Natural killer cell (primary cell): ENCODE results near the gene KIF12. TPM values are rescaled to one million over a fixed set of nuclear protein-coding genes. Genes with fewer than 3 reads are reported as not detected.
A peak's percentile ranks its signal among the peaks of the same experiment; 100 is the strongest.

Experiments used
- ATAC-seq, 3 donors: fragments of 150-1000 bp in 2 of 3; fragments of 200-7000 bp in 1 of 3; cut with Tn5 transposase; 1 replicate in 1 of 3; 2 replicates in 2 of 3; pipeline ENCODE4 v1.10.0; 2021; ENCODE audit warnings: mild to moderate bottlenecking in 2 of 3, moderate library complexity in 2 of 3
- DNase-seq, 2 donors: peaks; one replicate each; pipeline versions ENCODE4 v3.0.0 to v3.0.0-alpha.2; 2013 to 2021; ENCODE audit warnings: mixed read lengths in 1 of 2
- H3K27ac ChIP-seq: one replicate; pipeline ENCODE4 v1.5.1; 2013; ENCODE audit warnings: mild to moderate bottlenecking, low read length
- H3K27me3 ChIP-seq: one replicate; pipeline ENCODE4 v1.6.1; 2013; ENCODE audit warnings: low read length; ENCODE audit not compliant: control insufficient read depth, insufficient read depth
- H3K36me3 ChIP-seq: one replicate; pipeline ENCODE4 v1.6.1; 2013; ENCODE audit warnings: low read length; ENCODE audit not compliant: control insufficient read depth, insufficient read depth
- H3K4me1 ChIP-seq: one replicate; pipeline ENCODE4 v1.6.1; 2013; ENCODE audit warnings: low read length; ENCODE audit not compliant: control insufficient read depth, insufficient read depth
- H3K4me3 ChIP-seq: one replicate; pipeline ENCODE4 v1.5.1; 2013; ENCODE audit warnings: low read length
- H3K9me3 ChIP-seq: one replicate; pipeline ENCODE4 v1.6.1; 2013; ENCODE audit warnings: low read length; ENCODE audit not compliant: control insufficient read depth, insufficient read depth
- H3K27ac Mint-ChIP-seq, 2 donors: one replicate each; pipeline ENCODE4 v1.8.0; 2022; ENCODE audit warnings: mild to moderate bottlenecking in 2 of 2, mixed read lengths in 2 of 2, moderate library complexity in 1 of 2
- H3K27me3 Mint-ChIP-seq, 2 donors: one replicate each; pipeline ENCODE4 v1.8.0; 2022; ENCODE audit warnings: low read depth in 2 of 2, mixed read lengths in 2 of 2
- H3K36me3 Mint-ChIP-seq: one replicate; pipeline ENCODE4 v1.8.0; 2022; ENCODE audit warnings: mixed read lengths
- H3K4me1 Mint-ChIP-seq, 2 donors: one replicate each; pipeline ENCODE4 v1.8.0; 2022; ENCODE audit warnings: mixed read lengths in 2 of 2
- H3K4me3 Mint-ChIP-seq: one replicate; pipeline ENCODE4 v1.8.0; 2022; ENCODE audit warnings: mild to moderate bottlenecking, moderate library complexity, mixed read lengths
- H3K9me3 Mint-ChIP-seq, 2 donors: one replicate each; pipeline ENCODE4 v1.8.0; 2022; ENCODE audit warnings: mixed read lengths in 2 of 2
- WGBS: methylation state at CpG from one replicate; pipeline ENCODE4 v1.1.7; 2013; ENCODE audit warnings: missing lambda C conversion rate; ENCODE audit not compliant: insufficient coverage; 5-methylcytosine and 5-hydroxymethylcytosine counted together
- intact Hi-C: fragments of 100-400 bp; cut with micrococcal nuclease; formaldehyde crosslinking; loops from one replicate; pipeline ENCODE4 v1.14.2; 2022
- total RNA-seq, 4 donors: library from RNA; stranded (reverse); fragments of 120-200 nt in 1 of 4; gene quantifications; one replicate each; pipeline versions ENCODE4 v1.2.3 to v1.2.4, GENCODE V29; 2013 to 2022
- TF ChIP-seq, protein P1 (sequence below): fragments of 200-600 bp; IDR thresholded peaks from one replicate; pipeline ENCODE4 v1.8.0; 2022; ENCODE audit warnings: antibody characterized with exemption

KIF12 gene
- total RNA-seq, 3 donors from 2014 or later (not counting 1 experiment from before 2014, with no cell fraction given): not detected

DNA sequence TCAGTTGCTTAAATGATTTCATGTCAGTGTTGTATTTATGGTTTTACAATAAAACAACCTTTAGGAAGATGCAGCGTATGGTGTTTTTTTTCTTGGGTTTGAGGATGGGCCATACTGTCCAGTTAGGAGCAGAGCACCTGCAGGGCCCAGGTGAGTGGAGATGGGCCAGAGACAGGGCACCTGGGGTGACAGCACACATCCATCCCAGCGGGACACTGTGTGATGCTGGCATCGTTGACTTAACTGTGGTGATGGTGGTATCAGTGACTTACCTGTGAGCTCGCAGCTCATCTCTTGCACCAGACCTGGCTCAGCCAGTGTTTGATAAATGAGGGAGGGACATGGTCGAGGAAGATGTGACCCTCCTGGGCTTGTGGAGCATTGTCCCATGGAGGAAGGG is 42.6 kb downstream of the KIF12 start:
- no peak overlapping the region for H3K4me3 Mint-ChIP-seq
- DNase-seq (no peak), ATAC-seq (peak in 1 of 3 donors; percentile 14)
- H3K4me1 Mint-ChIP-seq: no peaks in the 10 kb centered on the region
- H3K9me3 Mint-ChIP-seq: no peaks in the 10 kb centered on the region
- H3K36me3 Mint-ChIP-seq: no peaks in the 10 kb centered on the region
- 90% methylated on average over 5 of the region's 5 CpGs for WGBS
- TF ChIP-seq, protein P1, sequence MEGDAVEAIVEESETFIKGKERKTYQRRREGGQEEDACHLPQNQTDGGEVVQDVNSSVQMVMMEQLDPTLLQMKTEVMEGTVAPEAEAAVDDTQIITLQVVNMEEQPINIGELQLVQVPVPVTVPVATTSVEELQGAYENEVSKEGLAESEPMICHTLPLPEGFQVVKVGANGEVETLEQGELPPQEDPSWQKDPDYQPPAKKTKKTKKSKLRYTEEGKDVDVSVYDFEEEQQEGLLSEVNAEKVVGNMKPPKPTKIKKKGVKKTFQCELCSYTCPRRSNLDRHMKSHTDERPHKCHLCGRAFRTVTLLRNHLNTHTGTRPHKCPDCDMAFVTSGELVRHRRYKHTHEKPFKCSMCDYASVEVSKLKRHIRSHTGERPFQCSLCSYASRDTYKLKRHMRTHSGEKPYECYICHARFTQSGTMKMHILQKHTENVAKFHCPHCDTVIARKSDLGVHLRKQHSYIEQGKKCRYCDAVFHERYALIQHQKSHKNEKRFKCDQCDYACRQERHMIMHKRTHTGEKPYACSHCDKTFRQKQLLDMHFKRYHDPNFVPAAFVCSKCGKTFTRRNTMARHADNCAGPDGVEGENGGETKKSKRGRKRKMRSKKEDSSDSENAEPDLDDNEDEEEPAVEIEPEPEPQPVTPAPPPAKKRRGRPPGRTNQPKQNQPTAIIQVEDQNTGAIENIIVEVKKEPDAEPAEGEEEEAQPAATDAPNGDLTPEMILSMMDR: no peak
- Histone ChIP-seq H3K27ac (no peak overlapping the region), H3K4me3 (no peak overlapping the region), H3K36me3 (no peaks in the 10 kb centered on the region), H3K4me1 (no peaks in the 10 kb centered on the region), H3K9me3 (no peaks in the 10 kb centered on the region), H3K27me3 (no peaks in the 10 kb centered on the region)
- H3K27ac Mint-ChIP-seq: no peak overlapping the region
- intact Hi-C loops: no loop called here
- H3K27me3 Mint-ChIP-seq: no peaks in the 10 kb centered on the region

DNA sequence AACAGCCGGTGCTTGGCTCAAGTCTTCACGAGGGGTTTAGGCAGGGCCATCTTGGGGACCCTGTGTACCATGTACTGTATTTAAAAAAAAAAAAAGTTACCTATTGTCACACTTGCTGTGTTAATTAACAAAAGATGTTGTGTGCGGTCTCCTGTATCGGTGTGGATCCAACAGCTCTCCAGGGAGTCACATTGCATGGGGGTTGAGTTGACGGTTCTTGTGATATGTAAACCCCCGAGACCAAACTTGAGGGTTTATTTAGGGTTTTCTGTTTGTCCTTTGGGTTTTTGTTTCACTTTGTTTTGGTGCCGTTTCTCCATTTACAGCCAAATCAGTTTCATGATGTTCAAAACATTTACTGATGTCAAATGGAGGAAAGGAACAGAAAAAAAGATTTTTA is 43.2 kb downstream of the KIF12 start:
- H3K4me3 Mint-ChIP-seq: no peak overlapping the region
- no peak overlapping the region for H3K4me3 ChIP-seq
- H3K27me3 Mint-ChIP-seq: no peaks in the 10 kb centered on the region
- no peaks in the 10 kb centered on the region for H3K9me3 Mint-ChIP-seq
- TF ChIP-seq, protein P1: no peak
- no peaks in the 10 kb centered on the region for H3K4me1 Mint-ChIP-seq
- H3K9me3 ChIP-seq: no peaks in the 10 kb centered on the region
- no peaks in the 10 kb centered on the region for H3K4me1 ChIP-seq
- no peak for ATAC-seq
- H3K27me3 ChIP-seq: no peaks in the 10 kb centered on the region
- no peaks in the 10 kb centered on the region for H3K36me3 Mint-ChIP-seq
- H3K27ac ChIP-seq: no peak overlapping the region
- 79% methylated on average over 5 of the region's 7 CpGs for WGBS
- no peaks in the 10 kb centered on the region for H3K36me3 ChIP-seq
- no peak overlapping the region for H3K27ac Mint-ChIP-seq
- intact Hi-C loops: no loop called here
- no peak for DNase-seq

DNA sequence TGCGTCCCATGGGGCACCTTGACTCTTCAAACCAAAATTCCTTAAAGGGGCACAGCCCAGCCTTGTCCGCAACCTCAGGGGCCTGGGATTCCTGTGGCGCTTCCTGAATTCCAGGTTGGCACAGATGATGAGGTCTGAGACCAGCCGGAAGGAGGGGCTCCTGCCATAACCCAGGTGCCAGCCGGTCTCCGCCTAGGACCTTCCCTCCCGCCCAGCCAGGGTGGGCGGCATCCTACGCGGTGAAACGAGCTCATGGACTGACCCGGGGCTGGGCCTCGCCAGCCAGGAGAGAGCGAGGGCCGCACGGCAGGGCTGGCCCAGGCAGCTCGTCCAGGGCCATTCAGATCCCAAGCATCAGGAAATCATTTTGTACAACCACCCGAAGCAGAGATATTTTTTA is 44.0 kb downstream of the KIF12 start:
- ATAC-seq (no peak), DNase-seq (no peak)
- Mint-ChIP-seq H3K9me3 (no peaks in the 10 kb centered on the region), H3K36me3 (no peaks in the 10 kb centered on the region), H3K4me3 (no peak overlapping the region), H3K4me1 (no peaks in the 10 kb centered on the region), H3K27me3 (no peaks in the 10 kb centered on the region), H3K27ac (no peak overlapping the region)
- TF ChIP-seq, protein P1: no peak
- WGBS: 92% methylated on average over 18 of the region's 18 CpGs
- no peaks in the 10 kb centered on the region for H3K4me1 ChIP-seq
- H3K9me3 ChIP-seq: no peaks in the 10 kb centered on the region
- H3K27me3 ChIP-seq: no peaks in the 10 kb centered on the region
- intact Hi-C loops: no loop called here
- H3K36me3 ChIP-seq: no peaks in the 10 kb centered on the region
- H3K27ac ChIP-seq: no peak overlapping the region
- H3K4me3 ChIP-seq: no peak overlapping the region

DNA sequence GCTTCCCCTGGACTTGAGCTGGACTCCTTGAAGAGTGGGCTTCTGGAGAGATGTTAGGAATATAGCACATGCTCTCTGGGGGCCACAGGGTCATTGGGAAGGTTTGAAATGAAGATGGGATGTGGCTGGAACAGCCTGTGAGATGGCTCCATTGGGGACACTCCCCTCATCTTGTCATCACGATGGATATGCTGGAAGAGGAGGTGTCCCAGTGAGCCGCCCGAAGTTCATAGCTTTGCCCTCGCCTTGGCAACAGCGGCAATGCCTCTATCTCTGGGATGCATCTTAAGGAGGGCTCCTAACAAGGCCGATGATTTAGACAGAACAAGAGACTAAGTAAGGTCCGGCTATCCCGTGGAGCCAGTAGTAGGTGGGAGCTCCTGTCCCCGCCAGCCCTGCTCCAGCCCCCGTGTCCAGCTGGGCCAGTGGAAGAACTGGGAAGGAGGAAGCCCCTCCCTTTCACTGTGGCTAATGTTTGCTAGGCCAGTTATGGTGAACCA is 44.9 kb downstream of the KIF12 start:
- ATAC-seq (no peak), DNase-seq (no peak)
- H3K4me1 ChIP-seq: no peaks in the 10 kb centered on the region
- H3K36me3 Mint-ChIP-seq: no peaks in the 10 kb centered on the region
- no peak overlapping the region for H3K4me3 ChIP-seq
- peaks cover 3% of the 10 kb centered on the region for H3K36me3 ChIP-seq
- no peaks in the 10 kb centered on the region for H3K27me3 ChIP-seq
- no peak overlapping the region for H3K4me3 Mint-ChIP-seq
- H3K9me3 Mint-ChIP-seq: no peaks in the 10 kb centered on the region
- no peak overlapping the region for H3K27ac ChIP-seq
- H3K9me3 ChIP-seq: no peaks in the 10 kb centered on the region
- TF ChIP-seq, protein P1: no peak
- no peaks in the 10 kb centered on the region for H3K27me3 Mint-ChIP-seq
- H3K27ac Mint-ChIP-seq: no peak overlapping the region
- 80% methylated on average over 10 of the region's 10 CpGs for WGBS
- H3K4me1 Mint-ChIP-seq: no peaks in the 10 kb centered on the region
- intact Hi-C loops: no loop called here
